NOMO-1 treated with DMSO at 0.1 percent for 48 hours (cell line): Measurements from ENCODE around the gene SLC13A4.

Source experiments
- DNase-seq: peaks from one replicate; lab custom pipeline; 2025; ENCODE audit not compliant: unreplicated experiment; lab: John Stamatoyannopoulos, UW

Gene SLC13A4

DNA sequence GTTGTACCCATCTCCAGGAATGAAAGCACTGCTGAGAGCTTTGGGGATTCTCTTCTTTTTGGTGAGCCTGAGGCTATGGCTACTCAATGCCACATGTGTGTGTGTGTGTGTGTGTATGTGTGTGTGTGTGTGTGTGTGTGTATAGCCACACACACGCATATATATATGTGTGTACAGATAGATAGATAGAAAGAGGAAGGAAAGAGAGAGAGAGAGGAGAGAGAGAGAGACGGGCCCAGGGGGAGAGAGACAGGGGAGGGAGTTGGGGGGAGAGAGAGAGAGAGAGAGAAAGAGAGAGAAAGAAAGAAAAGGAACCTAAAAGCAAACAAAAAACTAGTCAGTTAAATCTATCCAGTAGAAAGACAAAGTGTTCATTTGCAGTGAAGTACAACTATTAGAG, 8.3 kb downstream of the SLC13A4 start:
- DNase-seq, result no peak

DNA sequence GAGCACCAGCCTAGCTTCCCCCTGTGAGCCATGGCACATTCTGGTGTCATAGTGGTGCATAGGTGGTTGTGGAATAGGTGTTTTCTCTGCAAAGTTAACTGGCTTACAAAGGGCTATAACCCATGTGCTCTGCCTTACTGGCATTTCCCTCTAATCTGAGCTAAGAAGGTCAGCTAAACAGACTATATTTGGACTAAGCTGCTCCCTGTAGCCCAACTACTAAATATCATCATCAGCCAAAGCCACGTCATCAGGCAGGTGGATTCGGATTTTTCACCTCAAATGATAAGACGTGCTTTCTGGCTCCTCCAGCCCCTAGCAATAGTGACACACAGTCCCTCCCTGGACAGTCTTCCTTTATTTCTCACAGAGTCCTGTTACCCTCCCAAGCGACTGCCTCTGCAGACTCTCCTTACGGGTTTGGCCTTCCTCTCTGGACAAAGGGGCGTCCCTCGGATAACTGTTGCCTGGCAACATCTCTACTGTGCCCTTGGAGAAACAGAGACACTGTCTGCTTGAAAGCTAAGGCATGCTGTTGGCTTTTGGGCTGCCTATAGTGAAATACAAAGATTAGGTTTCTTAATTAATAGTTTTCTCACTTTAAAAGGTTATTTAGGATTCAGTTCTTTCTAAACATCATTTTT, 9.1 kb downstream of the SLC13A4 start:
- DNase-seq, result no peak

DNA sequence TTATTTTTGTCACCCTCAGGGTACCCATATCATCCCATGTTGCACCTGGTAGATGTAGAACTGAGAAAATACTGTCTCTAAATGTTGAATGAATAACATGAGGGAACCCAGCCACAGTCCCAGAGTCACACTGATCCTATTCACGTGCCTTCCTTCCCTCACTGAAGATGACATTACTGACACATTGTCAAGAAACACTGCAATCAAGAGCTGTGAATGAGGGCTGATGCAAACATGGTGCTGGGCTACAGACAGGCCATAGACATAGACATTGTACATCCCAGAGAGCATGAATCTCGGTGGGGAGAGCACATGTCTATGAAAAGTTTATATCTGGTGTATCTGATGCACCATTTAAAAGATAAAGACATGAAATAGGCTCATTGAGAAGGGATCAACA, 9.8 kb downstream of the SLC13A4 start:
- no peak for DNase-seq

DNA sequence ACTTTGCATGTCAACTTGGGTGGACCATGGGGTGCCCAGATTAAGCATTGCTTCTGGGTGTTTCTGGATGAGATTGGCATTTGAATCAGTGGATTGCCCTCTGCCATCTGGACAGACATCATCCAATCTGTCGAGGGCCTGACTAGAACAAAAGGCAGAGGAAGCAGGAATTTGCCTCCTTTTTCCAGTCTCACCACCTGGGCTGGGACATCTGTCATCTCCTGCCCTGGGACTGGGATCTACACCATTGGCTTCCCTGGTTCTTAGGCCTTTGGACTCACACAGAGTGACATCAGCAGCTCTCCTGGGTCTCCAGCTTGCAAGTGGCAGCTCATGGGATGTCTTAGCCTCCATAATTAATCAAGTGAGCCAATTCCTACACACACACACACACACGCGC, 10.3 kb downstream of the SLC13A4 start:
- DNase-seq, result no peak

DNA sequence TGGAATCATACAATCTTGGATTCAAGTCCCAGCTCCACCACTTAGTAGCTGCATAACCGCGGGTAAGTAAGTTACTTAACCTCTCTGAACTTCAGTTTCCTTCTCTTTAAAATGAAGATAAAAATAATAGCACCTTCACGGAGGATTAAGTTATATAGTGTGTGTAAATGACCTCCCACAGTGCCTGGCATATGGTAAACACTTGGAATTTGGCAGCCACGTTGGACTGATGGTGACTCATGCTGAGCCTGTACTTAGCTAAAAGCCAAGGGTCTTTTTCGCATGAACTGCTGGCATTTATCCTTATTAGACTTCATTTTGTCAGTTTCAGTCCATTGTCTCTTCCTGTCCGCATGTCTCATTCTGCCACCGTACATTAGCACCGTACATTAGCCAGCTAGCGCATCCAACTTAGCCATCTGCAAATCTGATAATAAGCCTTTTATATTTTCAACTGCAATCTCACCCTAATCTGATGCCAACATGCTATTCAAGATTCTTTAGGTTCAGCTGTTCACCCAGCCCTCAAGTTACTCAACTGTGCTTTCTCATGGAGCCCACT, 11.2 kb downstream of the SLC13A4 start:
- no peak for DNase-seq

DNA sequence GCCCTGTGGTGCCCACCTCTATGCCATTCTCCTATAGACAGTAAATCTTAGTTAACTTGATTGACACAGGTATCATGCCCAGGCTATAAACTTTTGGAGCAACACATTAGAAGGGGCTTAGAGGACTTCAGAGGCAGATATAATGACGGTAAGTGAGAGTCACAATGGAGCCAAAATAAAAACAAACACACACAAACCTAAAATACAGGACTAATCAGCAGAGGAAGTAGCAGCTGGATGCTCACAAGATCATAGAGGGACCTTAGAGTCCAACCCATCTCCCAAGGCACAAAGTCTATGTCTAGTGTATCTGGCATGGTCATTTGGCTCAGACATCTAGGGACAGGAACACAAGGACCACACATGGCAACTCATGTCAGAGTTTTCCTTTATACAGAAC, 12.3 kb downstream of the SLC13A4 start:
- DNase-seq, result no peak

DNA sequence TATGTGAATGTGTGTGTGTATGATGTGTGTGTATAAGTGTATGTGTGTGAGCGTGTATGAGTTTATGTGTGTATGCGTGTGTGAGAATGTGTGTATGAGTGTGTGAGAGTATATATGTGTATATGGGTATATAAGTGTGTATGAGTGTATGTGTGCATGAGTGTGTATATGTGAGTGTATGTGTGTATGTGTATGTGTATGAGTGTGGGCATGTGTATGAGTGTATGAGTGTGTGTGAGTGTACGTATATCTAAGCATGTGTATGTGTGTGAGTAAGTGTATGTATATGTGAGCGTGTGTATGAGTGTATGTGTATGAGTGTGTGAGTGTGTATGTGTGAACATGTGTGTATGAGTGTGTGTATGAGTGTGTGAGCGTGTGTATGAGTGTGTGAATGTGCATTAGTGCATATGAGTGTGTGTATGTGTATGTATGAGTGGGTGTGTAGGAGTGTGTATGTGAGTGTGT, 12.9 kb downstream of the SLC13A4 start:
- DNase-seq, result no peak

DNA sequence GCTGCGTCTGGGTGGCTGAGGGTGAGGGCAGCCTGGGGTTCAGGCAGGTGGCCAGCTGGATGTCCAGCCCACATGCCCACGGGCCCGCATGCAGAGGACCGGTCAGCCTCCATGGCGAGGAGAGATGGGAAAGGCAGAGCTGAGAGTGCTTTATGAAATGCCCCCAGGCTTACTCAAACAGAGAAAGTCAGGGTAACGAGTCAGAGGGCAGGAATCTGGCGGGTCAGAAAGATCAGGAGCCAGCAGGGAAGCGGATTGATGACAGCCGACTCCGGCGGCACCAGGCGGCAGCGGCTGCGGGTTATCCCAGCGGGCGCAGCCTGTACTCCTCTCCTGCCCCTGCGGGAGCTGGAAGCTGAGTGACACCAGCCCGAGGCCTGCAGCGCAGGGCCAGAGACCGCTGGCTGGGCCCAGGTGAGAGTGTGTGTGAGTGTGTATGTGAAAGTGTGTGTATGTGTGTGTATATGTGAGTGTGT, 13.4 kb downstream of the SLC13A4 start:
- DNase-seq, result no peak

DNA sequence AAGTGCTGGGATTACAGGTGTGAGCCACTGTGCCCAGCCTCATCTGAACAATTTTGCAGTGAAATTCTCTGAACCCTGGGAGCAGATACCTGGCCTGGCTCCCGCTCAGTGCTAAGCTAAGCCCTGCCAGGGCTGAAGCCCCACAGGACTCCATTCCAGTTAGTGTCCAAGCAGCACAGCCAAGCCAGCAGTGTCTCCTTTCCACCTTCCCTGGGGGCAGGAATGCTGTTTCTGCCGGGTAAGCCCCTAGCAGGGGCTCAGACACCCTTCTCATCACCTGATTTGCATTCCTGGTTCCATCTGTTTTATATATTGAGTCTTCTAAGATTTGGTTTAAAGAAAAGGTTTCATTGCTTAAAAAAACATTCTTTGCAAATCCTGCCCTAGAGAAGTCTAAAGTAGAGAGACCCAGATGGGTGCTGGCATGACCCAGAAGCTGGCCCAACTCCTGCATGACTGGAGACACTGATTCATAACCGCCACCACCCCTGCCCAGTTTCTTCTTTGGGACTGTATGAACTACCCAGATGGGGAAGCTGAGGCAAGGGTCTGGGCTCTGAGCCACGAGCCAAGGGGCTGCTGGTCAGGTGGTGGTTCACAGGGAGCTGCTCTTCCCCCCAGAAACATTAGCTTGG, 14.0 kb downstream of the SLC13A4 start:
- DNase-seq, result no peak

DNA sequence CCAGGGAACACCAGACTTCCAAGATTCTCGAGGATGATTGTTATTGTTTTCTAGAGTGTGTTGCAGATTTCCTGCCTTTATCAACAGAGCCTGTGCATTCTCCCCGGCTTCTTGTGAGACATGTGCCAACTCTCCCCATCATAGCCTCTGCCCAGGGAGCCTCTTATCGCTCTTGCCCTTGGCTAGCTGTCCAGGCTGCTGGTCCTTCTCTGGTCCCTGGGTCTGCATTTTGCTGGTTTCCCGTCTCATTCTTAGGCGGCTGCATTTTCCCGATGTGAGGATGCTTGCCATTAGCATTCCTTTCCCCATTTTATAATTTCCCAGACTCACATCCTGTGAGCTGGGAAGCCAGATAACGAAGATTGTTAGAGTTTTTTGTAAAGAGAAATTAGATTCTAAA, 15.2 kb downstream of the SLC13A4 start:
- DNase-seq, result no peak

DNA sequence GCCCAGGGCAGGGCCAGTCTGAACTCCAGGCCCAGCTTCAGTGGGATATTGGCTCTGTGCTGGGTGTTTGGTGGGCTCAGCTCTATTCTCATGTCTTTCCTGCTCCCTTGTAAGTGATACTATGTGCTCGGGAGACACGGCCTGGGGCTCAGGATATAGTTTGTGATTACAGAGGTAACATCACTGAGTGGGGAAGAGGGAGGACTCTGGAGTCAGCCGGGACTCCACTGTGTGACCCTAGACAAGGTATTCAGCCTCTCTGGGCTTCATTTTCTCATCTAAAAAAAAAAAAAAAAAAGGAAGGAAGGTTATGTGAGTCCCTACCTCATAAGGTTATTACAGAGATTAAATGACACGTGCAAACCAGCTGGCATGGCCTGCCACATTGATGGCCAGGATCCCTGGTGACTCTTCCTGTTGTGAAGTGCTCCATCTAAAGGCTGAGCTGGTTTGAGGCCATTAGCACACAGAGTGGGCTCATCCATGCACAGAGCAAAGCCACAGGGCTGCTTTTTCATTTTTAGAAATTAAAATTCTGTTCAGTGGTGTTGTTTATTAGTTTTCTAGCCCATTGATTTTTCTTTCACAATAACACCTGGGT, 15.7 kb downstream of the SLC13A4 start:
- DNase-seq, result no peak

DNA sequence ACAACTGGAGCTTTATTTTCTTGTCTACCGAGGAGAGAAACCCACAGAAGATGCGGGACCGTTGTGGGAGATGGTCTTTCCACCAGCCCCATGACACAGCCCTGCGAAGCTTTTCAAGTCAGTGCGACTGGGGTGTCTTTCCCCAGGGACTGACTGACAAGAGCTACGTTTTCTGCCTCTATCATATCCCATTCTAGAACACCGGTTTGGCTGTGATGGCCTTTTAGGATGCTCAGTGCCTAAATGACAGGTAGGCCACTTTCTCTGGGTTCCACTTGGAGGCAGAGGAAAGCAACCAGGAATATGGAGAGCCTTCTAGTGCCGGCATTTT, 16.9 kb downstream of the SLC13A4 start:
- DNase-seq, result no peak

DNA sequence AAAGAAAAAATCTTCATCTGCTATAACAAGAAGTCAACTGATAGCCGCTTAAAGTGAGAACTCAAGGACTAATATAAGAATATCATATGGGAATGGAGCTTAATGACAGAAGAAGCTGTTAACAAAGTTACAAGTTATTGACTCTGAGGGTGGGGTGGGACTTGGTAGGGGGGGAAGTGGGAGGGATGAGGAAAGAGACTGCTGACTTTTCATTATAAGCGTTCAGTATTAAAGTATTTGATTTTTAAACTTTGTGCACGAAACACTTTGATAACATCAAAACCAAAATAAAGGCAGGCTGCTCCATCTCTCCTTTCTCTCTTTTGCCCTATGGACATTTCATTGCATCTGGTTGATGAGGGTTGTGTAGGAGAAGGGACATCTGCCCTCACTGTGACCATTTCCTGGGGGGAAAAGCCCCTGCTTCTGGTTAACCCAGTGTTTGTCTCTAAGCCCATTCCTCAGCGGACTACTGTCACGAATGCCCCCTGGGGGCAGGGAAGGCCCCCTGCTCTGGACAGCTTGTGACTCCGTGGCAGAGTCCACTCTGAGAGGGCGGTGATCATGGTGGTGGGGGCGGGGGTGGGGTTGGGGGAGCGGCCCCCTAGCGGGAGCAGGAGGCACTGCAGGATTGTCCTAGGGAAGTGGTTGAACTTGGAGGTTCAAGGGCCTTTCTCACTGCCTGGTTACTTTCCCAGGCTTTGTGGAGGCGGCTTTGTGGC, 17.4 kb downstream of the SLC13A4 start:
- DNase-seq, result no peak

DNA sequence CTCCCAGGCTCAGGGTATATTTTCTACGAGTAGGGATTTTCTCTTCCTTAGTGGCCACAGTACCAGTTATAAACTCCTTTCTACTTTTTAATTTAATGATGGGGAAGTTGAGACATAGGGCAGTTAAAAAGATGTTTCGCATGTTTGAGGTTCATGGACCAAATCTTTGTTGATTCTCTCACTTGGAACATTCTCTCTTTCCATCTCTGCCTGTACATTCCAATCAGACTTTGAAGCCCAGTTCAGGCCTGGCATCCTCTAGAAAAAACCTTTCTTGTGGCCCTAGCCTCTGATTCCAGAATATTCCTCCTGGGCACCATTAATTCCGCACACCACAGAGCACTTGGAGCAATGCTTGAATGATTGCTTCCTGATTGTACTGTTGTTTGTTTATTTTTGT, 18.5 kb downstream of the SLC13A4 start:
- no peak for DNase-seq

DNA sequence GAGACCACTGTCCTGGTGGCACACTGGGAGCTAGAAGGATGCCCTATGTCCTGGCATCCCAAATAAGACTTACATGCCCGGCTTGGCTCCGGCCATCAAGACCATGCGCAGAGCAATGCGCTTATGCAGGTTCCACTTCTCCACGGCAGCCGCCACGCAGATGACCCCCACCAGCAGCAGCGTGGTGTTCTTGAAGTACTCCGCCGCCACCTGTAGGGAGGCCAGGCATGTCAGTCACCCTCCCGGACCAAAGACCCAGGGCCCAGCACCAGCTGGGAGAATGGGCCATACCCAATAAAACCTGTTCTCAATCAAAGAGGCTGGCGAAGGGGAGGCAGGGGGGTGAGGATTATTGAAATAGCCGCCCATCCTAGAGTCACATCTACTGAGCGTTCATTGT, 19.9 kb downstream of the SLC13A4 start:
- DNase-seq, result no peak

DNA sequence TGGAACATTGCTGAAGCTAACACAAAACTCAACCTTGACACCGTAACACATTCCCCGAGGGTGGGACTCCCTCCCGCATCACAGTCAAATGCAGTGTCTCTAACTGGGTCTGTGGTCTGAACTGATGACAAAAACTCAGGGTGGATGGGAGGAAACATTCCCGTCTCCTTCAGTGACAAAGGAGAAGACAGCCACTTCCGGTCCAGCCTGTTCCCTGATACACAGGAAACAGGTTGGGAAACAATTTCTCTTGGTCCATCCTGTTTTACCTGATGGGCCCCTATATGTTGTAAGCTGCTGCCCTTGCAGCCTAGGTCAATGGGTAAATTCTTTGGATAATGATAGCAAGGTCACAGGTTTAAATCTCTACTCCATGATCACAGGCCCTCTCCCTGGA, 20.4 kb downstream of the SLC13A4 start:
- DNase-seq, result no peak

DNA sequence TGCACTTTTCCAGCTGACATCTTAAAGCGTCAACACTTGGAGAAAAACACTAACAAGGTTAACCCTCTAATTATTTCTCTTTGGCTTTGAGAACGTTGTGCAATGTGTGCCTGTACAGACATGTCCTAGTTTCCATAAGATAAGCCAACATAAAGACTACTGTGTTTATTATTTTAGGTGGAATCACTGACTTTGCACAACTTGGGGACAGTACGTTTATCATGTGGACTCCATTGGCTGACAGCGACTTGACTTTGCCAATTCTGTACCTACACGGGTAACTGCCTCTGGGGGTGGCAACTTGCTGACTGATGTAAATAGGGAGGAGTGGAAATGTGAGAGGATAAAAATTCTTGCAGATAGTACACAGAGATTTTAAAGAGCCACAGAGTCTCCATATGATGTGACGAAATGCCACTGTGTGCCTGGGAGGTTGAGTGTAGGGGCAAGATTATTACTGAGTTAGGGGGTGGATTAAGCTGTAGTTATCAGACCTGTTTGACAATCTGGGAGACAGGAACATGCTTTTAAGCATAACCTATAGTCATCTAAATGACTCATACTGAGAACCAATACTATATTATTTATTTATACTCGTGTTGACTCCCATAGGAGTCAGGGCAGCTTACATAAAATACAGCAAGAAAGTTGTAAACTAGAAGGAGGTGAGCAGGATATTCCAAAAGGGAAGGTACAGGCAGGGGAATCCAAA, 21.0 kb downstream of the SLC13A4 start:
- DNase-seq, result no peak

DNA sequence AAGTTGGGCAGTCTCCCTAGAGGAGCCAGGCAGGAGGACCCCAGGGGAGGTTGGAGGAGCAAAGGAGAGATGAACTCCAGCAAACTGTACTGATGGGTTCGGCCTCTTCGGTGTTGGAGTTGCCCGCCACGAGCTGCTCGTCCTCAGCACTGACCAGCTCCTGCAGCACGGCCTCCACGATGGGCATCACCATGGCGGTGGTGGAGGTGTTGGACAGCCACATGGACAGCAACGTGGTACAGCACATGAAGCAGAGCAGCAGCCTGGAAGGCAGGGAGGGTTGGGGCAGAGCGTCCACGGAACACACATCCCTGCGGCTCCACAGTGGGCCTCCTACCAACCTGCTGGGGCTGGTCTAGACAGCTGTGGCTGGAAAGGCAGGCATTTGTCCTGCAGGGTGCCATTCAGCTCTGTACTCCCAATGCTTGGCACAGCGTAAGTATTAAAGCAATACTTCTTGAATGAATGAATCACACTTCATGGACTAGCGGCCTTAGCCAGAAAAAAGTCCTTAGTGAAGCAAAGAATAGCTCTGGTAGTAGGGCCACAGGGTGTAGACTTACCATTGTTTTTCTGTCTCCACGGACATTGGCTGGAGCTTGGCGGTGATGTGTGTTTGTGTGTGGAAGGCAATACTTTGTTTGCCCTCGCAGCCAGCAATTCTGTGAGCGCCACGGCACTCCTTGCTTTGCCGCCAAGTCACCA, 21.8 kb downstream of the SLC13A4 start:
- no peak for DNase-seq

DNA sequence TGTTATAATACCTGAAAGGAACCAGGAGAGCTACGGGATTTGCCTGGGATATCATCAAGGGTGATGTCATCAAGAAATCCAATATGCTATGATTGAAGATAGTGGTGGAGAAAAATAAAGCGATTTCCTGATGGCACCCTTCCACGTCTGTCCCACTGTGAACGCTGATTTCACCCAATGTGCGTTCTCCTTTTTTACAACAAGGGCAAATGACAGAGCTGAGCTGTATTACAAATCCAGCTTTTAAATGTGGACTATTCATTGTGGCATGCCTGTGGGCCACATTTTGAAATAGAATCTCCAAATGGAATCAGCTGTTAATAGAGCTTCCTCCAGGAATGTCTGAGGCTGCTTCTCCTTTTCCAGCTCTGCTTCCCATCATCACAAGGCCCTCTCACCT, 23.3 kb downstream of the SLC13A4 start:
- no peak for DNase-seq

DNA sequence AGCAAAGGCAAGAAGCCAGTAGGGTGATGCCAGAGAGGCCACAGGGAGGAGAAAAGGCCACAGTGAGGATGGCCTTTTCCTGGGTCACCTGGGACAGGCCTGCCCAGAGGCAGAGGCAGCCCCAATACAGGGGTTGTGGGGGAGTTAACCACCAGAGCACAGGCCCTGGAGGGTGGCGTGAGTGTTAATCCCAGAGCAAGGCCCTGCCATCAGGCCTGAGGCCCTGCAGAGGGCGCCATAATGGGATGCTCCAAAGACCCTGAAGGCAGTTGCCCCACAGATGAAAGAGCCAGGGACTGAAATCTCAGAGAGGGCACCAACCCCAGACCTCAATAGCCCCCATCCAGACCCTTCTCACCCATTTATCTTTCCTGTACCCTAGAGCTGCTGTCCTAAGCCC, 23.9 kb downstream of the SLC13A4 start:
- DNase-seq, result no peak
